ENCODE data around the gene ANO1. TPM values are rescaled to one million over a fixed set of nuclear protein-coding genes. Genes with fewer than 3 reads are reported as not detected.

ANO1 gene
- total RNA-seq, 1 experiment from 2014 or later, result 10.9 TPM

GRCh38 chr11:70104419-70104818 is 26.3 kb downstream of the ANO1 start:
- Histone ChIP-seq H3K4me2 (ENCODE audit: insufficient read depth, insufficient read length, low read length) (no peak overlapping the region), H3K56ac (ENCODE audit: insufficient read length, low read depth, low read length) (no peak overlapping the region), H3K23me2 (ENCODE audit: insufficient read length, low read depth, low read length, poor library complexity, severe bottlenecking) (no peaks in the 10 kb centered on the region), H3K79me2 (ENCODE audit: insufficient read depth, low read length) (no peaks in the 10 kb centered on the region), H3K9ac (ENCODE audit: extremely low read depth, insufficient read length, low read length) (no peak overlapping the region), H4K91ac (ENCODE audit: insufficient read length, low read depth, low read length) (no peak overlapping the region), H3K4ac (ENCODE audit: low read depth, low read length) (no peak overlapping the region), H2BK15ac (ENCODE audit: low read depth, low read length) (no peak overlapping the region), H3K14ac (ENCODE audit: insufficient read depth, low read length) (no peak overlapping the region; the same call in 1 of the 2 replicates), H3T11ph (ENCODE audit: low read length) (no peak overlapping the region), H3K4me1 (ENCODE audit: insufficient read depth, low read length) (no peaks in the 10 kb centered on the region), H4K20me1 (ENCODE audit: control insufficient read depth, insufficient read depth, insufficient read length) (no peaks in the 10 kb centered on the region), H3K79me1 (ENCODE audit: insufficient read depth, low read depth, low read length, poor library complexity, severe bottlenecking) (no peaks in the 10 kb centered on the region), H2AFZ (ENCODE audit: low read length) (no peak overlapping the region), H2BK20ac (ENCODE audit: low read depth, low read length, poor library complexity, severe bottlenecking) (no peak overlapping the region), H3K23ac (ENCODE audit: insufficient read length, low read depth, low read length) (no peak overlapping the region), H4K5ac (ENCODE audit: insufficient read length, low read depth, low read length) (no peak overlapping the region), H3K9me3 (ENCODE audit: control insufficient read depth, low read depth, low read length) (no peaks in the 10 kb centered on the region), H2BK120ac (ENCODE audit: low read depth, low read length, poor library complexity, severe bottlenecking) (no peak overlapping the region), H3K27ac (ENCODE audit: insufficient read length, low read depth, low read length) (no peak overlapping the region), H4K8ac (replicated peaks; ENCODE audit: insufficient read length, low read depth, low read length) (no peak overlapping the region), H2BK5ac (ENCODE audit: insufficient read length, low read length) (no peak overlapping the region), H2BK12ac (ENCODE audit: insufficient read length, low read depth, low read length) (no peak overlapping the region), H3K27me3 (ENCODE audit: insufficient read depth, low read length) (no peaks in the 10 kb centered on the region), H2AK5ac (ENCODE audit: insufficient read length, low read length) (no peak overlapping the region), H3K18ac (ENCODE audit: insufficient read length, low read depth, low read length) (no peak overlapping the region)
- WGBS (ENCODE audit: extremely low coverage, insufficient read length, low lambda C conversion rate), result no CpG with 5 or more reads among the region's 9 CpGs
- Mint-ChIP-seq H3K27ac (peak overlapping the region in 1 of 3 experiments; percentile 81; a peak in 2 of 7 replicates), H3K9me3 (no peaks in the 10 kb centered on the region; a peak in 2 of 5 replicates), H3K36me3 (ENCODE audit: insufficient read depth in 1 of 3, low read depth in 3 of 3) (no peaks in the 10 kb centered on the region; a peak in 1 of 7 replicates), H3K4me1 (peaks cover 31 to 37% of the 10 kb centered on the region in 2 experiments), H3K4me3 (no peak overlapping the region), H3K27me3 (ENCODE audit: low read depth) (peaks cover 2% of the 10 kb centered on the region)
- DNase-seq, result no peak
- TF ChIP-seq CTCF (conservative IDR thresholded peaks at IDR 0.05), result no peak

Data from H9 (cell line).